HFF-Myc (cell line): Measurements from ENCODE around the gene PFKP.
A peak's percentile ranks its signal among the peaks of the same experiment; 100 is the strongest.

ENCODE experiments used
- DNase-seq: peaks from one replicate; pipeline ENCODE4 v3.0.0-alpha.2; 2011; ENCODE audit warnings: low read depth; ENCODE audit errors: extremely low read depth
- H3K4me3 ChIP-seq: replicated peaks from 2 replicates; pipeline ENCODE4 v1.5.1; 2011; ENCODE audit warnings: low read depth, mild to moderate bottlenecking, control low read depth, low read length
- TF ChIP-seq, protein P1 (sequence below): IDR thresholded peaks from 2 replicates; pipeline ENCODE4 v1.5.1; 2012; ENCODE audit warnings: mild to moderate bottlenecking, low read depth, low read length, control low read depth; ENCODE audit errors: missing control alignments

PFKP gene

DNA sequence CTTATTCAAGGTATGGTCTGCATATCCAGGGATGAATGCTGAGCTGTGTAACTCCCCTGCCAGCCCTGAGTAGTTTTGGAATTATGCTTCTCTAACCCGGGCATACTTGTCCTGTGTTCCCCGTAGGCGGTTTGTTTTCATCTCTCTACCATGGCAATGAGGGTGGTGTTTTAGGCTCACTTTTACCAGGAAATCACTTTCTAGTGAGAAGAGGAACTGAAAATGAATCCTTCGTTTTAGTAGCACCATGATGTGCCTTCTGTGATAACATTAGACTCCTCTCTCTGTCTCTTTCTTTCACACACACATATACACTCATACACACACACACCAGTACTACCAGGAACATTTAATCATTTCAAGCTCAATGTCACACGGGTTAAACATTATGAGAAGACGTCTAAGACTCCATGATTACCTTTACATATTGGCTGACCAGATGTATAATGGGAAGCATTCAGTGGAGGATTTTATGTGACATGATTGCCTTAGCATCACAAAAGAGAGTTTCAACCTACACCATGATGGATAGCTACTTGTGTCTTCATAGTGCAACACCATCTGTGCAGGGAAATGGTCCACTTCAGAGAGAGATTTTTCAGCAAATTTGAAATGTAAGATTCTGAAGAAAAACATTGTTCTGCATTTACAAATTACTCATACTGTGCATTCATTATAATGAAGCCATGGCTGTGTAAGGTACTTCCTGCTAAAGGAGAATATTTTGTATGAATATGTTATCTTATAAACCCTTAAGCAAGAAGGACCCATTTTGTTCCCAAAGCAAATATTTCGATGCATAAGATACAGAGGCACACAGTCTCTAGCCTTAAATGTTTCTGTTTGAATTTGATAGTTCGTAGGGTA lies 31.0 kb upstream of the PFKP start:
- H3K4me3 ChIP-seq: no peak overlapping the region
- TF ChIP-seq, protein P1, sequence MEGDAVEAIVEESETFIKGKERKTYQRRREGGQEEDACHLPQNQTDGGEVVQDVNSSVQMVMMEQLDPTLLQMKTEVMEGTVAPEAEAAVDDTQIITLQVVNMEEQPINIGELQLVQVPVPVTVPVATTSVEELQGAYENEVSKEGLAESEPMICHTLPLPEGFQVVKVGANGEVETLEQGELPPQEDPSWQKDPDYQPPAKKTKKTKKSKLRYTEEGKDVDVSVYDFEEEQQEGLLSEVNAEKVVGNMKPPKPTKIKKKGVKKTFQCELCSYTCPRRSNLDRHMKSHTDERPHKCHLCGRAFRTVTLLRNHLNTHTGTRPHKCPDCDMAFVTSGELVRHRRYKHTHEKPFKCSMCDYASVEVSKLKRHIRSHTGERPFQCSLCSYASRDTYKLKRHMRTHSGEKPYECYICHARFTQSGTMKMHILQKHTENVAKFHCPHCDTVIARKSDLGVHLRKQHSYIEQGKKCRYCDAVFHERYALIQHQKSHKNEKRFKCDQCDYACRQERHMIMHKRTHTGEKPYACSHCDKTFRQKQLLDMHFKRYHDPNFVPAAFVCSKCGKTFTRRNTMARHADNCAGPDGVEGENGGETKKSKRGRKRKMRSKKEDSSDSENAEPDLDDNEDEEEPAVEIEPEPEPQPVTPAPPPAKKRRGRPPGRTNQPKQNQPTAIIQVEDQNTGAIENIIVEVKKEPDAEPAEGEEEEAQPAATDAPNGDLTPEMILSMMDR: no peak
- DNase-seq: no peak

DNA sequence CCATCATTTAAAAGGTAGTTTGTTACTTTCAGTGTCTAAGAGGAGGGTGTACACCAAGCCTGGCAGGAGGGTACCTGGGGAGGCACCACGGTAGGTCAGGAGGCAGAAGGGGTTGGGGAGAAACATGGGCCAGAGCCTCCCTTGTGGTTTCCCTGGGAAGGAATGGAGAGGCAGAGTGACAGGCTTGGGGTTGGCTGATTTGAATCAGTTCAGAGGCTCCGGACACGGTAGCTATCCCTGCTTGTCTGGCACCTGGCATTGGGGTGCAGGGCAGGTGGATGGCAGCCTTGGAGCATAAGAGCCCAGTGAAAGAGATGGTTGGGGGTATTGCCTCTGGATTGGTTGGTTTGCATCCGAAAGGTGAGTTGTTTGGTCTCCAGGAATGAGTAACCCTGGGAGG lies 30.2 kb upstream of the PFKP start:
- DNase-seq: no peak
- no peak overlapping the region for H3K4me3 ChIP-seq
- TF ChIP-seq, protein P1: no peak

DNA sequence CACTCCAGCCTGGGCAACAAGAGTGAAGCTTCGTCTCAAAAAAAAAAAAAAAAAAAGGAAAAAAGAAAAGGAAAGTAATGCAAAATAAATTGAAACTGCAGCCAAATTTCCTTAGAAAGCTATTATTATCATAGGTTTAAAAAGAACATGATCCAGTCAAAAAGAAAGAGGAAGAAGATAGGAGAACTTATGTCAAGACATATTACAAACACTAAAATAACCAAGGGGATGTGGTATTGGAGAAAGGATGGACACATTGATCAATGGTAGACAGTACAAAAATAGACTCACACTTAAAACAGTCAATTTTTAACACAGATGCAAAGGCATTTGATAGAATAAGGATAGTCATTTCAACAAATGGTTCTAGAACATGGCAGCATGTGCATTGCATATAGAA lies 27.3 kb upstream of the PFKP start:
- H3K4me3 ChIP-seq: no peak overlapping the region
- TF ChIP-seq, protein P1: no peak
- no peak for DNase-seq

DNA sequence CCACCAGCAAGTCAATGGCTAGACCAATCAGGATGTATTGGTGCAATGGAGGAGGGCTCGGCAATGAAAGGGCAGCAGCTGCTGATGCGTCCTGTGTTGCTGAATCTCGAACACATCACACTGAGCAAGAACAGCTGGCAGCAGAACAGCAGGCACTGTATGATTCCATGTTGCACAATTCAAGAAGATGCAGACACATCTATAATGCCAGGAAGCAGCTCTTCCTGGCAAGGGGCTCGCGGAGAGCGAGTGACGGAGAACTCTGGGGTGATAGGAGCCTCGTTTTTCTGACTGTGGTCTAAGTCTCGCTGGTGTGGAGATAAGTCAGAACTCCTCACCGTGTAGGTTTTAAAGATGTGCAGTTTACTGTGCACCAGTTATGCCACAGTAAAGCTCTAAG lies 24.8 kb upstream of the PFKP start:
- DNase-seq: no peak
- H3K4me3 ChIP-seq: no peak overlapping the region
- TF ChIP-seq, protein P1: no peak

DNA sequence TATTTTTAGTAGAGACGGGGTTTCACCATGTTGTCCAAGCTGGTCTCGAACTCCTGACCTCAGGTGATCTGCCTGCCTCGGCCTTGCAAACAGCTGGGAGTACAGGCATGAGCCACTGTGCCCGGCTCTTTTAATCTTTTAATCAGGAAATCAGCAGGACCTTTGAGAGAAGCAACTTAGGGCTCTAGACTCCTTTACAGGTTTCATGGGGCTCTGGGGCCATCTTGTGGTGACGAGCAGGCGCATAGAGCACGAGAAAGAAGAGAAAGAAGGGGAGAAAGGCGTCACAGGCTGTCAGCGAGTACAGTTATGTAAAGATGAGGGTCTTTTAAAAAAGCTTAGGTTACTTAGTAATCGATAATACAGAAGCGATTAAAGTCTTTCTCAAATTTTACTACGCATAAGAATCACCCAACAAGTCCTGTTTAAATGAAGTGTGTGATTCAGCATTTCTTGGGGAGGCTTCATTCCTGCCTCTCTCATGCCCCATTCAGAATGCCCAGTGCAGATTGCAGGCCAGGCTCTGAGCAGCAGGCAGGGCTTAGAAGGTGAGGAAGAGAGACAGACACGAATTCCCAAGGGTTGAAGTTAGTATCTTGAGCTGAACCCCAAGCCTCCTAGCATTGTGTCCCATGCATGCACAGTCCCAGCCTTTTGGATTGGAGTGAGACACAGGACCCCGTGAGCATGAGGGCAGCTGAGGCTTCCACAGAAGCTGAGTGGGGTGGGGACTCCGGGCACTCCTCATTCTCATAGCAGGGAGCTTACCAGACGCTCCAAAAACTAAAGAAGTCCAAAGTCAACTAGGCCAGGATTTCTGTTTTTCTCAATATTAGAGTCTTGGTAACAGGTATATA lies 23.6 kb upstream of the PFKP start:
- peak; percentile 52 for DNase-seq
- TF ChIP-seq, protein P1: peak; percentile 87
- H3K4me3 ChIP-seq: no peak overlapping the region

DNA sequence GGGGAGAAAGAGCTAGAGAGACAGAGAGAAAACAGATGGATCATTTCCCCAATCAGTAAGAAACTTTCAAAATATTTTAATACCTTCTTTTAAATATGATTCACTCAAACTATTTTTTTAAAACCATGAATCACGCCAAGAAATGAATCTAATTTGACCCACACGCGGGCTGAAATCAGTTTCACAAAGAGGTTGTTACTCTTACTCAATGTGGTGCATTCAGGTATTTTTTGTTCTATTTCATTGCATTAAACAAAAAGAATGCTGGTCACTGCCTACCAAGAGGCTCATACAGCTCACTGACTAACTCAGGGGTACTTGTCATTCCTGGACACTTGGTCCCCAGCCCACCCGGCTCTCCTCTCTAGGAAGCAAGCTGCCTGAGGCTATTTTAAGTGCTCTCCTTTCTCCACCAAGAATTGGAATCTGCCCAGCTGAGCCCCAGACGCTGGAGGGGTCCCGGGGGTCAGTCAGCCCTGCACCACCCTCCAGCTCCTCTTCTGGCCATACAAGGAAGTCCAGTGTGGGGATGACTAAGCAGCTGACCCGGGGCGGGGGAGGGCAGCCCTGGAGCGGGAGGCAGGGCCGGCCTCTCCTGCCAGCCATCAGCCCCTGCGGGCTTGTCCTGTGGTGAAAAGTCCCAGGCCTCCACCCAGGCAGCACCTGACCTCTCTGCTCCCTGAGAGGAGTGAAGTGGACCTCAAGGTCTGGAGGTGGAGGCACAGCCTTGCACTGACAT lies 21.7 kb upstream of the PFKP start:
- TF ChIP-seq, protein P1: peak; percentile 18
- no peak for DNase-seq
- no peak overlapping the region for H3K4me3 ChIP-seq
